NCI-H1436 (cell line): Measurements from ENCODE around the gene MAOB.
"Not testable (repeated sequence)": the region's sequence is repeated elsewhere in the genome, so short reads cannot be mapped to it uniquely, and the experiment has no call there.

ENCODE experiments used
- DNase-seq: peaks from one replicate; lab custom pipeline; 2025; lab: John Stamatoyannopoulos, UW

The MAOB gene

DNA sequence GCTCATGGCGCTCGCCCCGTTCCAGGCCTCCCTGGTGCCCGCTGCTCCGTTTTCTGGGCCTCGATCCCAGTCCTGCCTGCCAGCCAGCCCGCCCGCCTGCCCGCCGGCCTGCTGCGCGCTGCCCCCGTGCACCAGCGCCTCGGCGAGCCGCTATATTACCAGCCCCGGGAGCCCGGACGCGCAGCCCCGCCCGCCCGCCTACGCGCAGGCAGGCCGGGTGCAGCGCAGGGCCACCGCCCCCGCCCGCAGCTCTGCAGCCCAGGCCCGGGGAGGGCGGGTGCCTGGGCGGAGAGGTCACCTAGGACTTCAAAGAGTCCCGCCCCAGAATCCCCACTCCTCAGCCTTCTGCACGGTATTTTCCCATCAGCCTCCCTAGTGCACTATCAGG lies at the start of gene MAOB:
Gene MAOB (minus strand): TSS at position 157 of the 388 bp plus-strand sequence. CDS start 151 bp downstream, at position 6.
- DNase-seq = no peak

DNA sequence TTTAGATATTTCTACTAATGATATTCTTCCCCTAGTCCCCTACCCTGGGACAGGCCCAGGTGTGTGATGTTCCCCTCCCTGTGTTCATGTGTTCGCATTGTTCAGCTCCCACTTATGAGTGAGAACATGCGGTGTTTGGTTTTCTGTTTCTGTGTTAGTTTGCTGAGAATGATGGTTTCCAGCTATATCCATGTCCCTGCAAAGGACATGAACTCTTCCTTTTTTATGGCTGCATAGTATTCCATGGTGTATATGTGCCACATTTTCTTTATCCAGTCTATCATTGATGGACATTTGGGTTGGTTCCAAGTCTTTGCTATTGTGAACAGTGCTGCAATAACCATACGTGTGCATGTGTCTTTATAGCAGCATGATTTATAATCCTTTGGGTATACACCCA lies 39.8 kb upstream of the MAOB start:
- not testable (repeated sequence) for DNase-seq

DNA sequence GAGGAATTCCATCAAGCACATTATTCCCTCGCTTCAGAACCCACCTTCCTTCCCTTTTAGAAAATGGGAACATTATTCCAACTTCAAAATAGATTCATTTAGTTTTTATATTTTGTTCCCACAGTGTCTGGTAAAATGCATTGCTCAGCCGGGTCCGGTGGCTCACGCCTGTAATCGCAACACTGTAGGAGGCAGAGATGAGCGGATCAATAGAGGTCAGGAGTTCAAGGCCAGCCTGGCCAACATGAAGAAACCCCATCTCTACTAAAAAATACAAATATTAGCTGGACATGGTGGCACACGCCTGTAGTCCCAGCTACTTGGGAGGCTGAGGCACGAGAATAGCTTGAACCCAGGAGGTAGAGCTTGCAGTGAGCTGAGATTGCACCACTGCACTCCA lies 28.5 kb upstream of the MAOB start:
- DNase-seq = not testable (repeated sequence)

DNA sequence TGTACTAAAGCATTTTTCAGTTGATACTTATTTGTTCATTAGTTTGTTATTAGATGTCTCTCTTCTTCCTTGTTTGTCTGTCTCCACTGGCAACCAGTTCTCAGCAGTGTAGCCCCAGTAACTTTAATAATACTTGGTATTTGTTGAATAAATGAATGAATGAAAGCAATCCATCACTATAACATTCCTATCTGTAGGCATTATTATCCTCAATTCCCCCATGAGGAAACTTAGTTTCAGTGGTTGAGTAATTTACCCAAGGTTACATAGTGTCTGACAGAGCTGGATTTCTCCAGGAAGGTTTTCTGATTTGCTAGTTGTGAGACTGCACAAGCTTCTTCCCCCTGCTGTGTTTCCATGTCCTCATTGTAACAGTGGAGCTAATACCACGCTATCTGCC lies 27.8 kb upstream of the MAOB start:
- DNase-seq = no peak

DNA sequence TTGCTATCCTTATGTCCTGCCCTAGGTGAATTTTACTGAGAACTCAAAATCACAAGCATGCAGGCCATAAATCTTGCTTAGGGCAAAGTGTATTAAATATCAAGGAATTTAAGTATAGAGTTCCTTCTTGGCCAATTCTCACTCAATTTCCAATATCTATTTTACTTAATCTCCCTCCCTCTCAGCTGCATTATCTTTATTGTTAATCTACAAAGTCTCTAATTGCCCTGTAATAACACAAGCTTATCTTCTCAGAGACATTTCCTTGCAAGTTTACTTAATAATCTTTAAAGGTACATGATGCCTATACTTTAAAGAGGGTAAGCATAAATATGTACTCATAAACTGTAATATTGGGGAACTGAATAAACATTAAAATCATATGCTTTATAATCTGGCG lies 26.9 kb upstream of the MAOB start:
- DNase-seq = no peak

DNA sequence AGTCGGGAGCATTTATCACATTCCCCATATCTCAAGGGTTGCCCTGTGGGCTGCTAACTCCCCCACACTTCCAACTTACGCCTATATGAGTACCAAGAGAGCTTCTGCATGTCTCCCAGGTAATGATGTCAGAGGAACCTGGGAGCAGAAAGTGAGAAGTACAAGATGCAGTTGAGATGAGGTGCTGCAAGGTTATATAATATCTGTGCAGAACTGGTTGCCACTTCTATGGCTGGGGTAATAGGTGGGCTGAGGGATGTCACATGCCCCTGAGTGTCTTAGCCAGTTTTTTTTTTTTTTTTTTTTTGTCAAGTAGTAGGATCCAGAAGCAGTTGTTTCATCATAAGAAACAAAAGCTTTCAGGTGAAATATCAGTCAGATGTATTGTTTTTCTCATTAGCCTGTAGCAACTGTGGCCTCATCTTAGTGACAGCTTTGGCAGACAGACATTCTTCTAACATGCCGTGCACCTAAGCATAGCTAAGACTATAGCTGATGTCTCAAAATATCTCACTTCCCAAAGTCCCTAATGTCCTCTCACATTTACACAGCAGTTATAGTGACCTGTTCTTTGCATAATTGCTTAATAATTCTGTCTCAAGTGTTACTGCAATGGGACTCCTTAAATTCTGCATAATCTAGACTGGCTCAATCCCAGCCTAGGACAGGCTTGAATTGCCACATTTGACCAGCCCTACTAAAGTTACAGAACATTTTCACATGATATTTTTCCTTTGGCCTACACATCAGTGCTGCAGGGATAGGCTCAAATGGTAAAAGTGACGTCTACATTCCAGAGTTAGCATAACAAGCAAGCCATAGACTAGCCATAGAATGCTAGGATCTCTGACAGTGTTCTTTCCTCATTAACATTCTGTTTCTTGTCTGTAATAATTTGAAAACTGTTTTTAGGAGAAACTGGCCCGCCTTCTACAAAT lies 17.9 kb upstream of the MAOB start:
- DNase-seq = no peak

DNA sequence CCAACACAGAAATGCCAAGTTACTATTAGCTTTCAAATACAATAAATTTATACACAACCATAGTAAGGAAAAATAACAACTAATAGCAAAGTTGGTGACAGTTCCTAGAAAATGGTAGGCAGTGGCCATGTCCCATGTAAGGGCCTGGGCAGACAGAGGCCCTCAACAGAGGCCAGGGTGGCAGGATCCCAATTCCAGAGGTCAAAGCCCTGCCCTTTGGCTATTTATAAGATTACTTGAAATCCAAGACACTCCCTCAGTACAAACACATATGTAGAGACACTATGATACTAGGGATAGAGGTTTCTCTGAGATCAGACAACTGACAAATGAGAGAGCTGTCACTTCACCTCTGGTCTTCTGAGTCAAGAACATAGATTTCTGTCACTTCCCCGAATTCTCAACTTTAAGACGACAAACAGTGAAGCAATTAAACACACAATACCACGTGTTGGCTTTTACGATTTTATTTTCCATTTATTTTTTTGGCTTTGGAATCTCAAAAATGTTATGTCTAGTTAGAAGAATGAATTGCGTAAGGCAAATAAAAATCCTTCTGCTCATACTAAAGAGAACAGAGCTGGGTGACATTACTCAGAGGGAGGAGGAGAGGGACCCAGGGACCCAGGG lies 16.3 kb upstream of the MAOB start:
- DNase-seq = no peak

DNA sequence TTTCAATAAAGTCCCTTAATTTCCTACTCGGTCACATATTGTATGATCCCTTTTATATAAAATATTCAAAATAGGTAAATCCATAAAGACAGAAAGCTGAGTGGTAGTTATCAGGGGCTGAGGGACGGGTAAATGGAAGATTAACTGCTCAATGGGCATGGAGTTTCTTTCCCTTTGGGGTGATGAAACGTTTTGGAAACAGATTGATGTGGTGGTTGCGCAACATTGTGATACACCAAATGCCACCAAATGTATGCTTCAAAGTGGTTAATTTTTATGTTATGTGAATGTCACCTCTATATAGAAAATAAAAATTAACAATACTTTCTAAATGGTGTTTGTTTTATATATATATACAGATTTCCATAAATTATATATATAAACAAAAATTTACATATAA lies 15.0 kb upstream of the MAOB start:
- no peak for DNase-seq

DNA sequence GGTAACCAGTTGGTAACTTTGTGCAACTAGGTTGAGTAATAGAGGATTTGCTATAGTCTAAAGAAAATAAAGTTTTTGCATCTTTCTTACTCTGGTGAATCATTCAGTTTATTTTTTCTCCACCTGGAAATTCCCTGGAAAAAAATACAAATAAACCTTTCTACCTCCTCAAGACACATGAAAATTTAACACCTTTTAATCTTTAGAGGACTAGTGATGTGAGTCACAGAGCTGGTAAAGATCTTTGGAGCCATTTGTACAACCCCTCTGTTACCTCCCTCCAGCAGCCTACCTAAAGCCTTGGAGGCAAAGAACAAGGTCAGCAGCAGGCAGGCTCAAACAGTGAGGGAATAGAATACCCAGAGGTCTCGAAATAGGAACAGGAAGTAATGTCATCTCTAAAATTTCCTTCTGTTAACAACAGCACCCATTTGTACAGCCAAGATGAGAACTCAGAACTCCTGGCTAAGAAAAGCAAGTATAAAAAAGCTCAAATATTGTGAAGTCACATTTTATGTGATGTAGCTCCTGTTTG lies 10.2 kb upstream of the MAOB start:
- DNase-seq = no peak

DNA sequence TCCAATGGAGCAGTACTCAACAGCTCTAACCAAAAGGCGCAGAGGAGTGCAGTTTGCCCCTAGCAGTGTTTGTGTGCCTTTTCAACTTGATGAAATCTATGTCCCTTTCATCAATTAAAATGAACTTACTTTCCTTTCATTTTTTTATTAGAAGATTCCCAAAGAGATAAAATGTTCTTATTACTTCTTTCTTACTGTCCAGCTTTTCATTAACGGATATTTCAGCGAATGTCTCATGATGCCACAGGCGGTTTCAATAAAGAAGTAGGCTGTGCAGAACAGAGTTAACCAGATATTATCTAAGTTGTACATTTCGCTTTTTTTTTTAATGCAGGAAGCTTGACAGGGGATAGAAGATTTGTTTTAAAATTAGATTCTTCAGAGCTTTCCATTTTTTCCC lies 3.4 kb upstream of the MAOB start:
- no peak for DNase-seq

DNA sequence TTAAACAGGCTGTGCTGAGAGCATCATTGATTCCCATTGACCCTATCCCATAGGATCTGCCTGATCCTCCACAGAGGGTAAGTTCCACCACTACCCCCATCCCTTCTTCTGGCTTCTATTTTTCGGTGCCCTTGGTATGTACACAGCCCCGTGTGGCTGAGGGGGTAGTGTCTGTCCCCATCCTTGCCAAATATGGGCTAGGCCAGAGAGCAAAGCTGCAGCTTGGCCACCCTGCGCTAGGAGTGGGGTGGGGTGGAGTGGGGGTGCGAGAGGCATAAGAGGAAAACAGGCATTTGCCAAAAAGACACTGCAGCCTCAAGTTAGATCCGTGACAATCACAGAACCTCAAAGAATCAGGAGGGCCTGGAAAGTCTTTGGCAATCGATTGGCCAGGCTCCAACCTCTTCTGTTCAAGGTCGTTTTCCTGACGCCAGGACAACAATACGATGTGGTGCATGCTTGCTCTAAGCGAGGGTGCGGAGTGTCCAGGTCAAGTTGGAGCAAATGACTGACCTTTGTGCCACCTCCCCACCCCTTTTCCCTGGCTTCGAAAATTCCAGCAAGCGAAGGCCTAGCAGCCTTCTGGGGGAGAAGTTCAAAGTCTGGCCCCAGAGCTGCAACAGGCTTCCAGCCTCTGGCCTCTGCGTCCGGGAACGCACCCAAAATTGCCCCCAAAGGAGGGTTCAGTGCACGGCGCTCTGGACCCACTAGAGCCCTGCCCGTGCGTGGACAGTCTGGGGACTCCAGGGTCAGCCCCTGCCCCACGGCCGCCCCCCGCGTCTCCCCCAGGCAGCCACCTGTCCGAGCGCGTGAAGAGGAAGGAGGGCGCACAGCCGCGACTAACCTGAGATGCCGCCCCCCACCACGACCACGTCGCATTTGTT lies 598 bp downstream of the MAOB start:
- DNase-seq = no peak

DNA sequence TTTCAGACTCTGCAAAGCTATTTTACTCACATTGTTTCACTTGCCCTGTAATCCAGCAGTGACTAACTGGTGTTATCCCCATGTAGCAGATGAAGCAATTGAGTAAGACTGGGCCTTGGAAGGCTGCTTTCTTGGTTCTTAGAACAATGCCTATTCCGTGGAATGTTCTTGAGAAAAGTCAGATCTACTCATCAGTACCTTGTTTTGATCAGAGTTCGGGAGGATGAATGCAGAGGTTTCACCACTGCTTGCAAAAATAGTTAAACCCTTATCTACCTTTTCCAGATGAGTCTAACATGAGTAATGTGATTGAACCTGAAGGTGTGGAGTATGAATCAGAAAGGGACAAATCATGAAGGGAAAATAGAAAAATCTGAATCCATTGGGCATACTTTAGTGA lies 1.8 kb downstream of the MAOB start:
- DNase-seq = no peak

DNA sequence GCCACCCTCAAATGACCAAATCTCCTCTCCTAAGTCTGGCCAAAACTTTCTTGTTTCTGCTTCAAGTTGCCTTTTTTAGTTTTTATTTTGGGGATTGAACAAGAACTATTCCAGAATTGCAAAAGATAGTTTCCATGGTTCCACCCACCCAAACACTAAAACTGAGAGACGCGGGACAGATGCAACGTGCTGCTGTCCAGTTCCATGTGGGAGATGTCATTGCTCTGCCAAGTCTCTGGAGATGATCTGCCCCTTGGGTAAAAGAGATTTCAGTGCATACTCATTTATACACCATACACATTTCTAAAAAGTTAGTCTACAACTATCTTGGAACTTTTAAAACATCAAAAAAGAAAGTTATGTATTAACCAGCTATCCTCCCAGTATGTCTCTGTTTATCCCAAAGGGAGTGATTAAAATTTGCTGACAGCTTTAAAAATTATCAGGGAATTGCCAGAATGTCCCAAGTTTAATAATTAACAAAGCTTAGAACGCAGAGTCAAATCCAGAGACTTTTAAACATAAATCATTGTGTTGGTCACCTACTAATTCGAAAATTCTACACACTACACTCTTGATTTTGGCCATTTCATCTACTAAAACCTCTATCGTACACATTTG lies 3.2 kb downstream of the MAOB start:
- no peak for DNase-seq

DNA sequence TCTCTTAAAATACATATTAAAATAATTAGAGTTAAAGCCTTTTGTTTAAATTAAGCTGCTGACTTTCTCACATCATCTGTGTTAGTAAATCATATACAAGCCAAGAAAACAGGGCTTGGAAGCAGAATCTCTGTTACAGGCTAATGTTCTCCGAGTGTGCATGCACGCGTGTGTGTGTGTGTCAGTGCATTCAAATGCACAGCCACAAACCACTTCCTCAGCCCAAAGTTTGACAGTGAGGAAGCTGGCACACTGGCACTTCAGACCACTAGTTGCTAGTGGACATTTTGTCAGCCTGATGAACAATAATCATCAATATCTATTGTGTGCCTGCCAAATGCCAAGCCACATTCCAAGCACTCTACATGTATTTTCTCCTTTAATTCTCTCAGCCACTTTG lies 5.6 kb downstream of the MAOB start:
- no peak for DNase-seq

DNA sequence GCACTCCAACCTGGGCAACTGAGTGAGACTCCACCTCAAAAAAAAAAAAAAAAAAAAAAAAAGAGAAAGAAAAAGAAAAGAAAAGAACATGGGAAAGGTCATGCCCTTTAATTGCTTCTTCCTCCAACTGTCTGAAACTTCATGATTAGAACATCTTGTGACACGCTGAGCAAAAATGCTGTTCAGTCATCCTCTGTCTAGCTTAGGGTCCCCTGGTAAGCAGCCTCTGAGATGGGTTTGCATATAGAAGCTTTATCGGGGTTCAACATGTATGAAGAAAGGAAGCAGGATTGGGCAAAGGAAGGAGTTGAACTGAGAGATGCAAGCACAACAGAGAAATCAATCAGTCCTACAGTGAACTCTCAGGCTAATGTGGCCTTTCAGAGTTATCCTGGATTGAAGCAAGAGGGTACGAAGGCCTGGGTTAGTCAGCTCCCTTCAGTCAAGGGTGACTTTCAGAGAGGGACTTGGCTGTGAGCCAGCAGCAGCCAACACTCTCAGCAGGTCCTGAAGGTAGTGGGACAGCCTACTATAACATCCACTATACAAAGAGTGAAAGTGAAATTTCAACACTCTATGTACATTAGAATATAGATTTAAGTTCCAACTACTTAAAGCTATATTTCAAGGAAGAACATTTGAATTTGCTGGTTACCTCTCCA lies 11.4 kb downstream of the MAOB start:
- DNase-seq = no peak

DNA sequence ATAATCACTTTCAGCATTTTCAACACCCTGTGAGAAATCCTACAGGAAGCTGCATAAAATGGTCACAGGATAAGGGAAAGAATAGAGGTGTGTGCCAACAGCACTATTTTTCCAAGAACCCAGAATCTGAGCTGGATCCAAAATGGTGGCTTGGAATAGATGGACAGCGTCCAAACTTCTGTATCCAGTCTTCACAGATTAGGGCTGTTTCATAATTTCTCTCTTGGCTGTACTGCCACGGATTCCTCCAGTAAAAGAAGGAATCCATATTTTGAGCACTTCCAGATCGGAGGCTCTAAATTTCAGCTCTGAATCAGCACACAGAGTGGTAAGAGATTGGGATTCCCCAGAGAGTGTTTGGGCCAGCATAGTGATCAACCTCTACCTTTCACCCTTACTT lies 12.2 kb downstream of the MAOB start:
- no peak for DNase-seq

DNA sequence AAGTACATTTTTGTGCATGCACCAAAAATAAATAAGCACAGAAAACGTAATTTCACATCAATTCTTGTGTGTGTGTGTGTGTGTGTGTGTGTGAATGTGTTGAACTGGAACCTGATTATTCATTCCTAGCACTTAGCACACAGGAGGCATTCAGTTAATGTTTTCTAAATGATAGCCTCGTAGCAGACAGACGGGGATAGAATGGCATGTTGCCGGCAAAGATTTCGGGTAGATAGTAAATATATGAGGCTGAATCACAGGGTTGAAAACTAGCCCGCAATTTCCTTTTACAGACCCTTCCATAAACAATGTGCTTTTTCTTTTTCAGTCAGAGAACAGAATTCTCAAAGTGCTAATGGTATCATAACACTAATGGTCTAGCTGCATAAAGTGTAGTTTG lies 13.5 kb downstream of the MAOB start:
- DNase-seq = no peak

DNA sequence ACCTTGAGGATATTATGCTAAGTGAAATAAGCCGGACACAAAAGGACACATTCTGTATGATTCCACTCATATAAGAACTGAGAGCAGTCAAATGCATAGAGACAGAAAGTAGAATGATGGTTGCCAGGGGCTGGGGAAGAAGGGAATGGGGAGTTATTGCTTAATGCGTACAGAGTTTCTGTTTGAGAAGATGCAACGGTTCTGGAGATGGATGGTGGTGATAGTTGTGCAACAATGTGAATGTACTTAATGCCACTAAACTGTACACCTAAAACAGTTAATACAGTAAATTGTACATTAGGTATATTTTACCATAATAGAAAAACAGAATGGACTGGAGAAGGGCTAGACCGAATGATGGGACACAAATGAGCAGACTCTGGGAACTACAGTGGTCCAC lies 15.8 kb downstream of the MAOB start:
- DNase-seq = no peak

DNA sequence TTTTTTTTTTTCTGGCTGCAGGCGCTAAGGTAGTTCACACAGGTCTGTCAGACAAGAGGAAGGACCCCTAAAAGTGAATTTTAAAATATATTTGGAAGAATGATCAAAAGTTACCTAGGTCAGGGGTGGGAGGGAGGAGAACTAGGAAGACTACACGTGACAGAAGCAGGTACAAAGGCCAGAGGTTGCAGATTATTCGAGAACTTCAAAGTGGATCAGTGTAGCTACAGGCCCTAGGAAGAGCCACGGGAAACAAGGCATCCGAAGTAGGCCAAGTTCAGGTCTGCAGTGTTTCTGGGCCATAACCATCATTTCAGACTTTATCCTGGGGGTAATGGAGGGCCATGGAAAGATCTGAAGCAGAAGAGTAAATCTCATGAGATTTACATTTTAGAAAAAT lies 16.5 kb downstream of the MAOB start:
- DNase-seq = no peak

DNA sequence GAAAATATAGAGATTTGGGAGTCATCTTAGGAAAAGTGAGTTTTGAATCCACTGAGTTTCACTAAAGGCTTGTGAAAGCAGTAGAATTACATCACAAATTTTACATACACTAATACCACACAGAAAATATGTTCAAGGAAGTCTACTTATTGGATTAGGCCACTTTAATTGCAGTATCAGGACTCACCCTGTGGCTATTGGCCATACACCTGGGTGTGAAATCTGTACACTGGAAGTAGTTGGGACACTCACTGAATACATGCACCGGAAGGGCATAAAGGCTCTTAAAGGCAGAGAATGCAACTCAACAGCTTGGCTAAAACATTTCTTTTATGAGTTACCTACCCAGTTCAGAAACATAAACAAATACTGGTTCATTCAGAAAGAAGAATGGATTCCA lies 19.8 kb downstream of the MAOB start:
- DNase-seq = no peak

DNA sequence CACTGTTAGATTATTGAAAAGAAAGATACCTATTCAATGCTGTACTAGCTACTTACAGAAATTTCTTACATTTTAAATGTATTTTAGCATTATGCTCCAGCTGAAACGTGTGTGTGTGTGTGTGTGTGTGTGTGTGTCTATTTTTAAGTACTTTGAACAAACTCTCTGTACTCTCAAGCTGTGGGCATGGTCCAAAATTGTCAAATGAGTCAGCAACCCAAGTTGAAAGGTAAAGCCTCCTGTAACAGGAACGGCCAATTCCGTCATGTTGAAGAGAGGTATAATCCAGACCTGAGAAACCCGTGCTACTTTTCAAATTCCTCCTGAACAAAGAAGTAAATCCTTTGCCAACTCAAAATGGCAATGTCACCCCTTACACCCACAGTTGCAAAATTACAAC lies 20.5 kb downstream of the MAOB start:
- no peak for DNase-seq
